Stimulated activated naive B cell treated with anti-CD40 and anti-IgM and Interleukin-4, amounts not matched to agents 10 μg/mL and 1 μg/mL and 100 μg/mL, for 72 hours (primary cell): Measurements from ENCODE around the gene LRRN3.

Experiments used
- ATAC-seq, 2 donors: fragments of 150-1000 bp; cut with Tn5 transposase; replicated peaks; 2 replicates each; pipeline ENCODE4 v1.10.0; 2021; ENCODE audit warnings: moderate library complexity in 1 of 2
- DNase-seq: peaks from one replicate; pipeline ENCODE4 v3.0.0; 2021
- H3K27ac Mint-ChIP-seq: one replicate; pipeline ENCODE4 v1.8.0; 2022; ENCODE audit warnings: mild to moderate bottlenecking, mixed read lengths
- H3K27me3 Mint-ChIP-seq, 2 donors: one replicate each; pipeline ENCODE4 v1.8.0; 2022; ENCODE audit warnings: mixed read lengths in 2 of 2
- H3K36me3 Mint-ChIP-seq, 2 donors: one replicate each; pipeline ENCODE4 v1.8.0; 2022; ENCODE audit warnings: mixed read lengths in 2 of 2, mild to moderate bottlenecking in 1 of 2
- H3K4me1 Mint-ChIP-seq, 2 donors: one replicate each; pipeline ENCODE4 v1.8.0; 2022; ENCODE audit warnings: mixed read lengths in 2 of 2, mild to moderate bottlenecking in 1 of 2
- H3K4me3 Mint-ChIP-seq, 2 donors: one replicate each; pipeline ENCODE4 v1.8.0; 2022; ENCODE audit warnings: mild to moderate bottlenecking in 2 of 2, mixed read lengths in 2 of 2, moderate library complexity in 1 of 2
- H3K9me3 Mint-ChIP-seq, 2 donors: one replicate each; pipeline ENCODE4 v1.8.0; 2022; ENCODE audit warnings: mixed read lengths in 2 of 2, mild to moderate bottlenecking in 1 of 2

LRRN3 gene

GRCh38 chr7:111104710-111105109 lies 13.8 kb downstream of the LRRN3 start:
- H3K27ac Mint-ChIP-seq = peak overlapping the region; percentile 68
- H3K4me3 Mint-ChIP-seq = peak overlapping the region in 1 of 2 donors; percentile 33
- H3K4me1 Mint-ChIP-seq = peaks cover 19 to 32% of the 10 kb centered on the region in 2 donors
- DNase-seq = no peak
- H3K36me3 Mint-ChIP-seq = no peaks in the 10 kb centered on the region
- H3K27me3 Mint-ChIP-seq = no peaks in the 10 kb centered on the region
- ATAC-seq = peak; percentile 76 to 85
- no peaks in the 10 kb centered on the region for H3K9me3 Mint-ChIP-seq

GRCh38 chr7:111105269-111105668 lies 14.3 kb downstream of the LRRN3 start:
- H3K4me3 Mint-ChIP-seq = no peak overlapping the region
- no peaks in the 10 kb centered on the region for H3K9me3 Mint-ChIP-seq
- peaks cover 19 to 32% of the 10 kb centered on the region in 2 donors for H3K4me1 Mint-ChIP-seq
- no peaks in the 10 kb centered on the region for H3K36me3 Mint-ChIP-seq
- ATAC-seq (no peak), DNase-seq (no peak)
- H3K27ac Mint-ChIP-seq = no peak overlapping the region
- H3K27me3 Mint-ChIP-seq = no peaks in the 10 kb centered on the region

GRCh38 chr7:111107579-111107978 lies 16.7 kb downstream of the LRRN3 start:
- ATAC-seq = no peak
- Mint-ChIP-seq H3K4me3 (no peak overlapping the region), H3K4me1 (peaks cover 19 to 32% of the 10 kb centered on the region in 2 donors), H3K27ac (no peak overlapping the region), H3K36me3 (peaks cover 0 to 2% of the 10 kb centered on the region in 2 donors), H3K27me3 (no peaks in the 10 kb centered on the region), H3K9me3 (no peaks in the 10 kb centered on the region)
- no peak for DNase-seq

- no peak overlapping the region for H3K4me3 Mint-ChIP-seq
- H3K27ac Mint-ChIP-seq = no peak overlapping the region
- no peaks in the 10 kb centered on the region for H3K27me3 Mint-ChIP-seq
- no peak for DNase-seq
- peaks cover 0 to 2% of the 10 kb centered on the region in 2 donors for H3K36me3 Mint-ChIP-seq
- peaks cover 19 to 32% of the 10 kb centered on the region in 2 donors for H3K4me1 Mint-ChIP-seq
- ATAC-seq = no peak
- no peaks in the 10 kb centered on the region for H3K9me3 Mint-ChIP-seq
These were observed 17.1 kb downstream of the LRRN3 start for GRCh38 chr7:111108000-111108399.

GRCh38 chr7:111108496-111108895 lies 17.6 kb downstream of the LRRN3 start:
- Mint-ChIP-seq H3K27me3 (no peaks in the 10 kb centered on the region), H3K4me1 (peaks cover 17 to 32% of the 10 kb centered on the region in 2 donors), H3K27ac (no peak overlapping the region), H3K36me3 (peaks cover 0 to 2% of the 10 kb centered on the region in 2 donors), H3K4me3 (no peak overlapping the region), H3K9me3 (no peaks in the 10 kb centered on the region)
- DNase-seq (no peak), ATAC-seq (no peak)

- no peak overlapping the region for H3K27ac Mint-ChIP-seq
- peaks cover 0 to 2% of the 10 kb centered on the region in 2 donors for H3K36me3 Mint-ChIP-seq
- ATAC-seq (no peak), DNase-seq (no peak)
- H3K9me3 Mint-ChIP-seq = no peaks in the 10 kb centered on the region
- peaks cover 4 to 15% of the 10 kb centered on the region in 2 donors for H3K4me1 Mint-ChIP-seq
- no peaks in the 10 kb centered on the region for H3K27me3 Mint-ChIP-seq
- no peak overlapping the region for H3K4me3 Mint-ChIP-seq
These were observed 21.5 kb downstream of the LRRN3 start for GRCh38 chr7:111112439-111112838.

GRCh38 chr7:111113263-111114017 lies 22.5 kb downstream of the LRRN3 start:
- no peaks in the 10 kb centered on the region for H3K27me3 Mint-ChIP-seq
- peak; percentile 71 to 90 for ATAC-seq
- H3K36me3 Mint-ChIP-seq = peaks cover 0 to 2% of the 10 kb centered on the region in 2 donors
- peak overlapping the region; percentile 89 for H3K27ac Mint-ChIP-seq
- H3K4me3 Mint-ChIP-seq = no peak overlapping the region
- DNase-seq = no peak
- peaks cover 4 to 15% of the 10 kb centered on the region in 2 donors for H3K4me1 Mint-ChIP-seq
- H3K9me3 Mint-ChIP-seq = no peaks in the 10 kb centered on the region

GRCh38 chr7:111115966-111116365 lies 25.0 kb downstream of the LRRN3 start:
- ATAC-seq (no peak), DNase-seq (no peak)
- Mint-ChIP-seq H3K36me3 (peaks cover 0 to 2% of the 10 kb centered on the region in 2 donors), H3K9me3 (peaks cover 0 to 2% of the 10 kb centered on the region in 2 donors), H3K4me1 (peaks cover 4 to 15% of the 10 kb centered on the region in 2 donors), H3K4me3 (no peak overlapping the region), H3K27me3 (no peaks in the 10 kb centered on the region), H3K27ac (no peak overlapping the region)

GRCh38 chr7:111126987-111127386 lies 36.1 kb downstream of the LRRN3 start:
- no peak overlapping the region for H3K27ac Mint-ChIP-seq
- no peak for DNase-seq

GRCh38 chr7:111129435-111129834 lies 38.5 kb downstream of the LRRN3 start:
- H3K27me3 Mint-ChIP-seq = no peaks in the 10 kb centered on the region
- DNase-seq (no peak), ATAC-seq (no peak)
- no peaks in the 10 kb centered on the region for H3K9me3 Mint-ChIP-seq
- H3K27ac Mint-ChIP-seq = no peak overlapping the region
- H3K4me1 Mint-ChIP-seq = peaks cover 0 to 3% of the 10 kb centered on the region in 2 donors
- no peaks in the 10 kb centered on the region for H3K36me3 Mint-ChIP-seq
- no peak overlapping the region for H3K4me3 Mint-ChIP-seq

More at GRCh38 chr7:111126987-111127386, 36.1 kb downstream of the LRRN3 start:
- H3K4me3 Mint-ChIP-seq = no peak overlapping the region
- no peak for ATAC-seq
- no peaks in the 10 kb centered on the region for H3K27me3 Mint-ChIP-seq
- H3K9me3 Mint-ChIP-seq = no peaks in the 10 kb centered on the region
- no peaks in the 10 kb centered on the region for H3K4me1 Mint-ChIP-seq
- H3K36me3 Mint-ChIP-seq = no peaks in the 10 kb centered on the region

GRCh38 chr7:111132833-111133232 lies 41.9 kb downstream of the LRRN3 start:
- H3K4me1 Mint-ChIP-seq = peaks cover 4 to 5% of the 10 kb centered on the region in 2 donors
- H3K9me3 Mint-ChIP-seq = no peaks in the 10 kb centered on the region
- no peaks in the 10 kb centered on the region for H3K27me3 Mint-ChIP-seq
- H3K4me3 Mint-ChIP-seq = no peak overlapping the region
- H3K27ac Mint-ChIP-seq = no peak overlapping the region
- ATAC-seq = no peak
- no peaks in the 10 kb centered on the region for H3K36me3 Mint-ChIP-seq
- no peak for DNase-seq

GRCh38 chr7:111137296-111138192 lies 46.6 kb downstream of the LRRN3 start:
- peak overlapping the region; percentile 79 to 82 for H3K4me3 Mint-ChIP-seq
- peak; percentile 92 to 93 for ATAC-seq
- no peaks in the 10 kb centered on the region for H3K9me3 Mint-ChIP-seq
- peak; percentile 67 for DNase-seq
- H3K4me1 Mint-ChIP-seq = peaks cover 13 to 39% of the 10 kb centered on the region in 2 donors
- peaks cover 0 to 3% of the 10 kb centered on the region in 2 donors for H3K36me3 Mint-ChIP-seq
- H3K27ac Mint-ChIP-seq = peak overlapping the region; percentile 98
- H3K27me3 Mint-ChIP-seq = no peaks in the 10 kb centered on the region

- DNase-seq (peak; percentile 53), ATAC-seq (peak; percentile 91 to 92)
- H3K9me3 Mint-ChIP-seq = no peaks in the 10 kb centered on the region
- H3K27me3 Mint-ChIP-seq = no peaks in the 10 kb centered on the region
- peaks cover 0 to 3% of the 10 kb centered on the region in 2 donors for H3K36me3 Mint-ChIP-seq
- peaks cover 12 to 39% of the 10 kb centered on the region in 2 donors for H3K4me1 Mint-ChIP-seq
- H3K4me3 Mint-ChIP-seq = peak overlapping the region; percentile 79 to 82
- peak overlapping the region; percentile 98 for H3K27ac Mint-ChIP-seq
These were observed 47.3 kb downstream of the LRRN3 start for GRCh38 chr7:111138193-111138569.

- Mint-ChIP-seq H3K27ac (peak overlapping the region; percentile 98), H3K27me3 (no peaks in the 10 kb centered on the region), H3K9me3 (no peaks in the 10 kb centered on the region), H3K4me3 (peak overlapping the region; percentile 79 to 82), H3K36me3 (peaks cover 0 to 3% of the 10 kb centered on the region in 2 donors), H3K4me1 (peaks cover 10 to 39% of the 10 kb centered on the region in 2 donors)
- ATAC-seq (no peak), DNase-seq (no peak)
These were observed 47.7 kb downstream of the LRRN3 start for GRCh38 chr7:111138586-111138985.
